NCI-H2171 (cell line): ENCODE results near the gene DGKG.

Experiments used
- DNase-seq: peaks from one replicate; lab custom pipeline; 2025; lab: John Stamatoyannopoulos, UW

Gene DGKG

DNA sequence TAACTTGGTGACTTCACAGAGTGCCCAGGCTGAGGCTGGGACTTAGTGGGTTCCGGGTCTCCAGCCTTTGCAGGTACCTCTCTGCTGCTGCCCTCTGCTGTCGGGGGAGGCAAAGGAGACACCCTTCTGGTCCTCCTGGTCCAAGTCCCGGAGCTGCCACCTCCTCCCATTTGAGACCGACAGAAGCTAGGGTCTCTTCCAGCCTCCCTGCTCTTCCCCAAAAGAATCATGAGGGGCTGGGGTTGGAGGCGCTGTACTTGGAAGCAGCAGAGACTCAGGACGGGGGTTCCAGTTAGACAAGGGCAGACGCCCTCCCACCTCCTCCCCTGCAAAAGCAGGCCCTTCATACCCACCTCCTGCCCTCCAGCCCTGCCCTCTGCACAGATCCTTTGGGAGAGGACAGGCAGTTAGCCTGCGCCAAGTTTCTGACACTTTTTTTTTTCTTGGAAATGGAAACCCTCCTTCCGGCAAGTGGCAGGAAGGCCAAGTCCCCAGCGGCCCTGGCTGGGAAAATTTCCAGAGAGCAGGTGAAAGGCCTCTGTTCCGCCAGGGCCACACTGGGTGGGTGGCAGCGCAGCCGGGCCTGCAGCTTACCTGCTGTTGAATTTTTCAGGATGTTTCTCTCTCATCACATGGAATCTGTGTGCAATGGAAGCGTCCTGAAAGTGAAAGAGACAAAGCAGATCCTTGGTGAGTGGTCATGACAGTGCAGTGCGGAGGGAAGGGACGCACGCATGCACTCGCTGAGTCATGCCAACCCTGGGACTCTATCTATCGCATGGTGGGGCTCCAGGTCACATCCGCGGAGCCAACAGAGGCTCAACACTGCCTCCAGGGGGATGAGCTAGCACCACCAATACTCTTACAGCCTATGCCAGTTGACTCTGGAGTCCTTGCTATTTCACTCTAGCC, 119.9 kb downstream of the DGKG start:
- DNase-seq, result no peak

DNA sequence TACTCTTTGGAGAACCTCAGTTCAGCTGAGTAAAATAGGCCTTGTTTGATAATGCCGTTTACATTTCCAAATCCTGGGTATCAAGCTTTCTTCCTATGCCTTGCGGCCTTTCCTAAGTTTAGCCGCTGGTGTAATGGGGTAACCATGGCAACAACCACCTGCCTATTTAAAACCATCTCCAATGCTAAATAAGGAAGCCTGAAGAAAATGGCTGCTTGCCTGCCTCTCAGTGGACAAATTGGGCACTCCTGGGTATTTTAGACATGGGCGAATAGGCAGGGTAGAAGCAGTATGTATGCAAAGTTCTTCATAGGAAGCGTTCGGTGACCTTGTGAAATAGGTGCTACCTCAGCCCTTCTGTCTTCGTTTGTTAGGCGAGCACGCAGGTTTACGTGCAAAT, 122.7 kb downstream of the DGKG start:
- no peak for DNase-seq

DNA sequence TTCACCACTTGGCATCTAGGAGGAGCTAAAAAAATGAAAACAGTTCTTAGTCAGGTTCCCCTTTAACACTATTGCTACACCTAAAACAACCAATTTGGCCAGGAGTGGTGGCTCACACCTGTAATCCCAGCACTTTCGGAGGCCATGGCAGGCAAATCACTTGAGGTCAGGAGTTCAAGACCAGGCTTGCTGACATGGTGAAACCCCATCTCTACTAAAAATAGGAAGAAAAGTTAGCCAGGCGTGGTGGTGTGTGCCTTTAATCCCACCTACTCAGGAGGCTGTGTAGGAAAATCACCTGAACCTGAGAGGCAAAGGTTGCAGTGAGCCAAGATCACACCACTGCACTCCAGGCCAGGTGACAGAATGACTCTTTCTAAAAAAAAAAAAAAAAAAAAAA, 124.1 kb downstream of the DGKG start:
- DNase-seq, result no peak

DNA sequence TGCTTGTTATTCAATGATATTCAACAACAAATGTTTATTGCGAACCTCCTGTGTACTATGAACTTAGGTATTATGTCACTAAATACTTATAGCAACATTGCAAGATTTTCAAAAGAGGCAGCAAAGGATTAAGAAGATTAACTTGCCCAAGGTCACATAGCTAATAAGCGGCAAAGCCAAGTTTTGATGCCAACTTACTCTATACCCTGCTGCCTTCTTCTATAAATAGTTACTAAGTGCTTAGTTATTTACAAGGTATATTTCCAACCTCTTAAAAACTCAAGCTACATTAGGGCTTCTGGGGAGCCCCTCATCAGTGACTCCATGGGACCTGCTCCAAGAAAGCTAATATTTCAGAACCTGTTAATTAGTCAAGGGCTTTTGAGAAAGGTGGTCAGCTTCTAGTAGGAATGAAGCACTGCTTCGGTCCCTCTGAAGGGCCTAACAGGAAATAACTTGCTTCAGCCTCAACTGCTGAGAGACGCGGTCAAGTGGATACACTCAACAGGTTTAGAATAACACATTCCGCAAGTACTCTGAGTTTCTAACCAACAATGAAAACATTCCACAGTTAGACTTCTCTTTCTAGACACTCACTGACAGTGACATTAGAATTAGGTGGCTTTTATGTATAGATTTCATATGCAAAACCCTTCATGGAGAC, 125.5 kb downstream of the DGKG start:
- DNase-seq, result no peak

DNA sequence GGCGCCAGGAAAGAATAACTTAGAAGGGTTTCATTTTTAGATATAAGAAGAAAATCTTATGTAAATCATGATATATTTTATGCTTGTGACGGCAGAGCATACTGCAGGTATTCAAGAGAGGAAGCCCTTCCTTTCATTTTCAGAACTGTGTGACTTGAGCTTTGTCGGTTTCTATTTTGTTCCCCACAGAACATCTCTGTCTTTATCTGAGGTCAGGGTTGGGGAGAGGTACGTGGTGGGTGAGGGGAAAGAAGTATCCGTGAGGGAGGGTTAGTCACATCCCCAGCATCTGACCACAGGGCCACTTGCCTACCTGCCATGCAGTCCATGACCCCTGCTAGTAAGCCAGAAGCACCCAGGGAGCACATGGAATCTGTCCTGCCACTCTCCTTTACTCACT, 126.5 kb downstream of the DGKG start:
- DNase-seq, result no peak

DNA sequence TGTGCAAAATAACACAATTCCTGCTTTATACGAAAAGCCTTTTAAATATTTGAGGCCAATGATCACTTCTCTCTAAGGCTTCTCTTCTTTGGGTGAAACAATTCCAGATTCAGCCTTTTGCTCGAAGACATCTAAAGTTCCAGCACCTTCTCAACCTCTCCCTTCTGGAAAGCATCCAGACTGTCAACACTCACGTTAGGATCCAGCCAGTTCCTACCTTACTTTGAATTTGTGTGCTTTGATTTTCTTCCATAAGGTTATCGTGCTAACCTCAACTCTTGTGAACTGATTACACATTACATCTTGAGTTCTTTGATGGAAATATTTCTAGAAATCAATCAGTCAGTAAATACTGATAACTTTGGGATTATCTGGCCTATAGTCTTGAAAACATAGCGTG, 127.9 kb downstream of the DGKG start:
- DNase-seq, result no peak

DNA sequence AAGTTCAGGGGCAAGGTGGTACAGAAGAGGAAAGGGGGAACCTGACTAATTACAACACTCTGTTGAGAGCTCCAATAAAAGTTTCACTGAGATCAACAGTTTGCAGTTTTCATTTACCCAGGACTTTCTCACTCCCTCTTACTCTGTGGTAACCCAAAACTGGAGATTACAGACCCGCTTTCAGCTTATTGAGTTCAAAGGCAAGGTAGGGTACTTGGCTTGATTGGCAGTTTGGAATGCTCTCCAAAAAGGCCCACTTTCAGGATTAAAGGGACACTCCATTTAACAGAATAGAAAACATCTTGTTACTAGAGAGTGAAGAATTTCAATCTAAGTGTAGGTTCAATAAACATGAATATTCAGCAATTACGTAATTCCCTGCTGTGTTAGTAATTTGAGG, 135.6 kb downstream of the DGKG start:
- DNase-seq, result no peak

DNA sequence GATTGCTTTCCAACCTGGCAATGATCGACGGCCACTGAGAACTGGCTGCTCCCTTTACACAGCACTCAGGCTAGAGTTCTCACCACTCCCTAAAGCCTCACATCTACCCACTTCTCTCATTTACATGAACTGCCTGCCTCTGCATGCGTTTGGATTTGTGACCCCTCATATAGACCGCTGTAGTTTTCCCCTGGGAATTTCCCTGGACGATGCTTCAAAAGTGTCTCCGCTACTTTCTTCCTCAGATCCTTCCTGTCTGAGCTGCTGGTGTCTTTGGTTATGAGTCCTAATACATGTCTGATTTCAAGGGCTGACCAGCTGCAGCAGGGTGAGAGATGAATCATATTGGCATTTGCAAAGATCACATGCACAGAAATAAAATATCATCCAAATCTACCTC, 136.4 kb downstream of the DGKG start:
- DNase-seq, result no peak

DNA sequence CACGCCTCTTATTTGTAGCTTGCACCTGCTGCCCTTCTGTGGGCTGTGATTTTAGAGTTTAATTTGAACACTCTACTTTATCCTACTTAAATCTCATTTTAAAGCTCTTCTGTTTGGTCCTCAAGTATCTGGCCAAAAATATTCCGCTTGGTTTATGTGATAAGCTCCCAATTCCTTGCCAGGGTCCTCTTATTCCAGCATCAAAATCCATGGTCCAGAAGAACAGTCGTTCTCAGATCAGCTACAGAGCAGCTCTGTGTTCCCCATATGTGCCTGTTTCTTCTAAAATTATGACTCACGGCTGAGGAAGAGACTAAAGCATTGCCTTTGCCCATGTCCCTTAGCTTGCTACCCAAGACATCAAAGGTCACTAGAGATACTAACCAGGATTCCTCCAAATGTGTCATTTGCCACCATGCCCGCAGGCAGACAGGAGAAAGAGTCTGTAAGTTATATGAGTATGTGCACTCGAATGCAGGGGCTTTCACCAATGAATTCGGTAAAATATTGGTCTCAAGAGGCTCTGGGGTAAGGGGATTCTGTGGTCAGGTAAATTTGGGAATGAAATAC, 137.9 kb downstream of the DGKG start:
- no peak for DNase-seq

DNA sequence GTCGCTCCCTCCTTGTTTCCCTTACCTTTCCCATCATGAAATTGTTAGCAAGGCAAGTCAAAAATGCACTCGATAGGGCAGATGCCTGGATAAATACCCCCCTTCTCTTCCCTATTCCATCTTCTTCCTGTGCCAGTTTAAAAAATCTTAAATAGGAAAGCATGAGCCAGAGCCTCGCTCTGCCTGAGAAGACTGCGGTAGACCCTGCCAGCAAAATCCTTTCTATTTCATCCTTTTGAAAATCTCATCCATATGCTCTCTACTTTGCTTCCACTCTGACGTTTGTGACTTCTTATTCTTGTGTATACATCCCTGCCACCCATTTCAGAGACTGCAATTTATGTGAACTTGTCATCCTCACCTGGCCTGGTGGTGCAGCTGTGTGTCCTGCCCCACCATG, 138.6 kb downstream of the DGKG start:
- no peak for DNase-seq

DNA sequence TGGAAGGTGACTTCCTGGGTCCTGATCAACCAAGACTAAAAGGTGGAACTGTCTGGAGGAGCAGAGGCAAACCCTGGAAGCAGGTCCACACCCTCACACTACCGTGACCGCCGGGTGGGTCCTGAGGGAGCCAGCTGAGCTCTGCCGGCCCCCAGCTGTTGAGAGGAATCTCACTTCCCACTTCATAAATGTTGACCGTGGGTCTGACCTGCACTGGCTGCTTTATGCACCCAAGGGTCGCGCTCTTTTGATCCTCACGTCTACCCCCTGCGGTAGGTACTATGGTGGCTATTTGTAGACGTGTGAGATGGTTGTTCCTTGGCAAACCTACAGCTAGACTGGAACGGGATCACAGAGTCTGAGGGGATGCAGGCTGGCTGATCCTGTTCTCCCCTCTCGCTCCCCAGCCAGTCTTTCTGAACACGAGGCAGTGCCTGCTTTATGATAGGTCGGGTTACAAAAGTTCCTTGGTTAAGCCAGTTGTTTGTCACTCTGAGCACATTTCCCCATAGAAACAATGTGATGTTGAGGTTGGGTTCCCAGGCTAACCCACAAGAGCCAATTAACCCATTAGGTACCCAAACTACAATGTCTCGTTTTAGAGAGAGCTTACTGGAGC, 140.2 kb downstream of the DGKG start:
- DNase-seq, result no peak

DNA sequence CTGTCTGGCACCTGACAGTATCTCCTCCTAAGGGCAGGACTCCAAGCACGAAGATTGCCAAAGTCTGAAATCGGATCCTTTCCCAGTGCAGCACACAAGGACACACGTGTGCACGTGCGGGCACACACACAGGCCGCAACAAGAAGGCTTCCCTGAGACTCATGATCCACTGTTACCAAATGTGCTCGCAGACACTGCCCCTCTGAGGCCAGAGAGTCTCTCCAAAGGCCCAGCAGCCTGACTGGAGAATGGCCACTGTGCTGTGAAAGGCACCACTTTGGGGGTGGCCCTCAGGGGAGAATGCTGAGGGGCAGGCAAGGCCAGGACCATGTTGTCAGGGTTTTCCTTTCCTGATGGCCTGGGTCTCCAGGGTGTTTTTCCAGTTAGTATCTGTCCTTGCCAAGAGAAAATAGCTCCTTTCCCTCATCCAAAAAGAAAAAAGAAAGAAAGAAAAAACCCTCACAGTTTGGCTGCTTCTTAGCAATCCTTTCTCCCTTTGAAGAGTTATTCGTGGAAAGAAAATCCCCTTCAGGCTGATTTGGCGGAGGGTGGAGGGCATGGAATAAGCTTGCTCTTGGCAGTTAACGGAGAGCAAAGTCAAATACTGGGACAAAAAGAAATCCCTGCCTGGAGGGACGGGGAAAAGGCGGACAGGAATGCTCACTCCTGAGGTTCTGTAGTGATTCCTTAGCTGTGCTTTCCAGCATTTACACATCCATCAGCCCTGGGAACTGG, 141.0 kb downstream of the DGKG start:
- no peak for DNase-seq

DNA sequence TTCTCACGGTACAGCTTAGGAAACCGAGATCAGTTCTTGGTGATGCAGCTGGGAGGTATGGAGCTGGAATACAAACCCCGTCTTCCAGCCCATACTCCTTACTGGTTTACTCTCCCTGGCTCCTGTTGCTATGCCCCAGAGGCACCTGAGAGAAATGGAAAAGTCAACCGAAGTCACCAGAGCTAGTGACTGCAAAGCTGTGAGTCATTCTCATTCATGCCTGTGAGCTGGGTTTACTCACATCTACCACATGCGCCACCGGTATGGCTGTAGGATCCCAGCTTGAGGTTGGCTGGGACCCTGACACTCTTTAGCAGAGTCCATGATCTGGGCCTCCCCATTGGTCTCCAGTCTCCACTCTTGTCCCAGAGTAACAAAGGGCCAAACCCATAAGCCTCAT, 141.7 kb downstream of the DGKG start:
- DNase-seq, result no peak

DNA sequence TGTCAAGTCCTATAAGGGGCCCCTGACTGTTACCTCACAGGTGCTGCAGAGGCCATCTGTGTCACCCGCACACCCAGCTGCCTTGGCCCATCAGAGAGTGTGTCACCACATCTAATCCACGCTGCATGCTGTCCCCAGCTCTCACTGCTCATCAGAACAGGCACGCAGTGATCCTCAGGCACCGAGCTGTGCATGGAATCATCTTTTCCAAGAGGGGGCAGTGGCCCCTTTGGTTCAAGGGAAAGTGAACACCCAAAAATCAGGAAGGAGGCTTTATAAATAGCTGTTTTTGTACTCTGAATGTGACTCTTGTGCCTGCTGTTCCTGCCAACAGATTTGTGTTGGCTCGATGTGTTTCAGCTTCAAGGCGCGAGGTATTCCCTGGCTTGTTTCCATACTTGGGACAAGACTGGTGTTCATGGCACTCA, 142.8 kb downstream of the DGKG start:
- DNase-seq, result no peak

DNA sequence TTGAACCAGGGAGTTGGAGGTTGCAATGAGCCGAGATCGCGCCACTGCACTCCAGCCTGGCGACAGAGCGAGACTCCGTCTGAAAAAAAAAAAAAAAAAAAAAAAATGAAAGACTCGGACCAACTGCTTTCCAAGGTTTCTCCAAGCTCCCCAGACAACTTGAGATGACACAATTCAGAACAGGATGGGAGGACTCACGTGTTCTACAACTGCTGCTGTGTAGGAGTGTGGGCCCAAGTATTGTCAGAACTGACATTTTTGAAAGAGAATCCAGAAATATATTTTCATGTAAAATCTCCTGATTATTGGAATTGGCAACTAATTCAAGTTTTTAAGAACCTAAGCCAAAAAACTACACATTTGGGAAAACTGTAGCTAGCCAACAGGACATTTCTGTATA, 143.6 kb downstream of the DGKG start:
- no peak for DNase-seq

DNA sequence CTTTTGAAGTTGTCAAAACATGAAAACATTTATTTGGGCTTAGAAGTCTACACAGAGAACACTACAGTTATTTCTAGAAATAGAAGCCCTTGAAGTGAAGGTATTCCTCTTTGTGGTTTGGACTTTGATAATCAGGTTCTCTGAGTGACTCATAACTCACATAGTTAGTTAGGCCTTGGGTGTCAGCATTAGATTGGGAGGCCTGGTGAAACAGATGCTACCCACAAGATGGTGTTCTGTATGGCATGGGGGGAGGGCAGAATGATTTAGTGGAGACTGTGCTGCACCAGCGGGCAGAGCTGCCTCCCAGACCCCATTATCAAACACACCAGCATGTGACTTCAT, 144.2 kb downstream of the DGKG start:
- no peak for DNase-seq

DNA sequence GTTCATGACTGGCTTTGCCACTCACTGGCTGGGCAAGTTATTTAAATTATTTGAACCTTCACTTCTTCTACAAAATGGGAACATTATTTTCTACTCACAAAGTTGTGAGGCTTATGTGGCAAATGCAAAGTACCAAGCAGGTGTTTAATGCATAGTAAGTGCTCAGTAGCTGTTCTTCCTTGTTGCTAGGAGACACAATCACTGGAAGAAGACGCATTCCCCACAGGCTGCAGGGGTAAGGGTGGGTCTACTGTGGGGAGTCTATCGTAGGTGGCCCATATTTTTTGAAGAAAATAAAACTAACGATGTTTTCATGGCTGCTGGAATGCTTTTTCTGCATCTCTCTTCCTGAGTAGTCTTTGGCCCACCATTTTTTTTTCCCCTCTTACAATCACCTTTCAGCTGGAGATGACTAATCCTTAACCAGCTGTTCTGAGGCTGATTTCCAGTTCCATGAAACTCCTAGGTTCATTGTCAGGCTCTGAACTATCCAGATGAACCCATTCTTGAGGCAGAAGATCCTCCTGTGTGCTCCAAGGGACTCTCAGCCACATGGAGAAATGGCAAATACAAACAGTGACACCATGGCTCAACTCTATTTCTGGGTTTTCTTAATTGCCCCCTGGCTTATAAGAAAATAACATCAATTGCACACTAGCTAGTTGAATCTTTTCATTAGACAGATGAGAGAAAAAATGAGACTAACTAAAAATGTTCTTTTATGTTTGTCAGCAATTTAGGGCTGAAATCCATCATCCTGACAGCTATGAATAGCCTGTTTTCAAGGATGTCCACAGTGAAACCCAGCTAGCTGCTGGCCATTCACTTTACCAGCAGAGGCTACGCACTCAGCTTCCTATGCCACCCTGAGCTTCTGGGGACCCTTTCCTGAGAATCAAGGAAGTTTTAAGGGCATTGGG, 144.9 kb downstream of the DGKG start:
- no peak for DNase-seq

DNA sequence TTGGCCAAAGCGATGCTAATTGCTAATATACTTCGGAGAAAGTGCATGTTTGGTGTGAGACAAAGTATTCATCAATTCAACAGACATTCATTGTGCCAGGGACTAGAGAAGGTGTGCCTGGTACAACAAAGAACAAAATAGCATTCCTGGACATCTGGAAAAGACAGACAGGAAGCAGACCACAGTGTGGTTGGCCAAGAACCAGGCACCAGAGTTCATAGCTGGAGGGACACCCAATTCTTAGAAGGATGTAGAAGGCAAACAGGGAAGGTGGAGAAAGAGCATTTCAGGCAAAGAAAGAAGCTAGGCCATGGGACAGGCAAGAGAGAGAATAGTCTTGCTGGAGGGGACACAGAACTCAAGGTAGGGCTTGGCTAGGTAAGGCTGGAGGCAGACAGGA, 147.4 kb downstream of the DGKG start:
- DNase-seq, result no peak

DNA sequence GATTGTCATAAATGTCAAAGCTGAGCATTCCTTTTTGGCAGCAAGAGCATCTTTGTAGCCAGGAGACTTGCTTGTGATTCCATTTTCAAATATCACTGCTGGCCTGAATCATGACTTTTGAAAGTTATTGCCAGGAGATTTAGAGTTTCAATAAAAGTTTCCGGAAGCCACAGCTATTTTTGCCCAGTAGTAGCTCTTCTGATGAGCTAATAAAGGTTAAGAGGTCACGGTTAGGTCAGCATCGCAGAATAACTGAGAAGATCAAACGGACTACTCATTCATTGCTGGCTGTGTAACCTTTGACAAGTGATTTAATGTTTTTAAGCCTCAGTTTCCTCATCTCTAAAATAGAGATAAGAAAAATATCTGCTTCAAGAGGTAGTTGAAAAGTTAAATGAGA, 148.1 kb downstream of the DGKG start:
- DNase-seq, result no peak

DNA sequence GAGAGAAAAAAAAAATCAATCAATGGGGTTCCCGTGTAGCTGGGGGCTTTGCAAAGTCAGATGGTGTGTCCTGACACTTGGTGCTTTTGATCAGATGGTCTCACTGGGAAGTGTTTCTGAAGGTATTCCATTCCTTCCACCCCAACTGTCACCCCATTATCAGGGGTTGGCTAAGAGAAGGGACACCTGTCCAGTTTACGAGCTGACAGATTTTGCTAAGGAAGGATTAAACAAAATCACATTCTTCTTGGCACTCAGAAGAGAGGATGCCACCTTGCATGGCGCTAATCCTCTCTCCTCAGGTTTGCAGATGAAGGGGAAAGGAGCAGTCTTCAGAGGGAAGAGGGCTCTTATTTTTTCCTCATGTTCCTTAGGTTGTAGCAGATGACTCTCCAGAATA, 149.4 kb downstream of the DGKG start:
- no peak for DNase-seq

DNA sequence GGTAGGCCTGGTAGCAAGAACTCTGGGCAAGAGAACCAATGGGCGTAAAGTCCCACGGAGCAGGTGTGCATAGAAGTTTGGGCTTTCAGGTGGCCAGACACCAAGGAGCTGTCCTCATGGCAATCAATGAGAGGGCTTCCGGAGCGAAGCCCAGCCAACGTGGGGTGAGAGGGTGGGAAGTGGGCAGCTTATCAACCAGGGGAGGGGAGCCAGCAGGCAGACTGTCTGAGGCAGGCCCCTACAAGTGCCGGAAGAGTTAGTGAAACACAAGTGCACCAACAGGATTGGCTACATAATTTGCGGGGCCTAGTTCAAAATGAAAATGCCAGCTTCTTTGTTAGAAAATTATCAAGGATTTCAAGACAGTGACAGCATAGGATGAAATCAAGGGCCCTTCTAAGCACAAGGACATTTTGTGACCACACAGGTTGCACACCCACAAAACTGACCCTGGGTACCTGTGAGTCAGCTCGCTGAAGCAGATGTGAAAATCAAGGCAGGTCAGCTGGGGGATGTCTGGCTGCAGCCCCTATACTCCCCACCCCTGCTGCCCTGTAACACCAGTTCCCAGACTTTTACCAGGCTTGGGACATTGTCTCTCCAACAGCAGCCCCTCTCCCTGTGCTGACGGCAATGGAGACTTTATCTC, 151.1 kb downstream of the DGKG start:
- no peak for DNase-seq
